Sigmoid colon (tissue), 4 donors: ENCODE results near the gene SBF2.

Experiments used
- CTCF ChIP-seq, 4 experiments: fragments of 450-650 bp in 3 of 4; fragments of 200-600 bp in 1 of 4; IDR thresholded peaks; one replicate each; pipeline ENCODE4 v1.5.1; 2016 to 2019; ENCODE audit warnings: antibody characterized with exemption in 4 of 4, mild to moderate bottlenecking in 3 of 4, moderate library complexity in 2 of 4
- POLR2A ChIP-seq, 2 donors: fragments of 450-650 bp; IDR thresholded peaks; one replicate each; pipeline ENCODE4 v1.6.1; 2016; ENCODE audit warnings: antibody characterized with exemption in 2 of 2, mild to moderate bottlenecking in 2 of 2, moderate library complexity in 2 of 2
- POLR2AphosphoS5 ChIP-seq, 4 donors: sonication (generic); formaldehyde crosslinking; IDR thresholded peaks; one replicate each; pipeline ENCODE4 v1.6.1; 2017; ENCODE audit warnings: antibody characterized with exemption in 4 of 4

GRCh38 chr11:9820260-9820659, 473.8 kb downstream of the SBF2 start:
- no peak for TF ChIP-seq CTCF (IDR thresholded peaks at IDR 0.05)
- no peak for TF ChIP-seq POLR2AphosphoS5 (IDR thresholded peaks at IDR 0.05)
- TF ChIP-seq POLR2A (IDR thresholded peaks at IDR 0.05): no peak
